Stimulated activated CD4-positive, alpha-beta T cell treated with anti-CD3 and anti-CD28 coated beads, Interleukin-4, amount 100 ng/mL, for 1 hour (primary cell): ENCODE data around the gene HLA-DOA.

Source experiments
- DNase-seq: peaks from one replicate; pipeline ENCODE4 v3.0.0-alpha.2; 2020

The HLA-DOA gene

GRCh38 chr6:33015798-33016197, 6.4 kb upstream of the HLA-DOA start:
- no peak for DNase-seq

GRCh38 chr6:33014841-33015634, 5.6 kb upstream of the HLA-DOA start:
- DNase-seq: no peak

- no peak for DNase-seq
Measured at GRCh38 chr6:33013608-33014007, 4.2 kb upstream of the HLA-DOA start.

DNA sequence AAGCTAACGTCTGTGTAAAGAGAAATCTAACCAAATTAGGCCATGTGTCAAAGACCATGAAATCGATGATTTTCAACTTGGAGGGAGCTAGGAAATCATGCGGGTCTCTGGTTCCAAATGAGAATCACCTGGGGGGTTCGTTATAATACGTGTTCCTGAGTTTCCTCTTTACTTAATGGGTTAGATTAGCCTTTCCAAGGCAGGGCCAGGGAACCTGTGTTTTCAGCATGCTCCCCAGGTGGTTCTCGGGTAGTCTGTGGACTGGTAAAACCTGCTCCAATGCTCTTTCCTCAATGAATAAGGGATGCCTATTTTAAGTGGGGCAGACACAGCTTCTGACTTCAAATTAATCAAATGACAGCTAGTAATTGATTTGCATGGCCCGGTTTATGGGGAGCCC, 965 bp upstream of the HLA-DOA start:
- no peak for DNase-seq

DNA sequence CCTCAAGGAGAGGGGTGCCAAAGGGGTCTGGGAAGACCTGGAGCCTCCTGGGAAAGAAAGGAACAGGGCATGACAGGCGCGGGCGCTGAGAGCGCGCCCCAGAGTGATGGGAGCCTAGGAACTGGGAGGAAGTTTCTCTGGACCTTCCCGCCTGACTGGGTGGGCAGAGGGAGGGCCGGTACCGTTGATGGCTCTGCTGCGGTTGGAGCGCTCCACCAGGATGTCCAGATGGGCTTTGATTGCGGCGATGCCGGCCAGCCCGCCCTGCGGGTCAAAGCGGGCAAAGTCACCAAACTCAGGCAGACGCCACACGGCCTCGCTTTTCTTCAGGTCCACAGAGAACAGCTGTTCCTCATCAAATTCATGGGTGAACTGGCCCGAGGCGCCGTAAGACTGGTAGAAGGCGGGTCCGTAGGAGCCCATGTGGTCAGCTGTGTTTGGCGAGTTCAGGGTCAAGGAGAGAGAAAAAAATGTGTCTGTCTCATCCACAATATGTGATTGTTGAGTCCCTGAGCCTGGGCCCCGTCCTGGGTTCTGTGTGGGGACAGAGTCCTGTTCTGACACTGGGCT, 1.5 kb downstream of the HLA-DOA start:
- DNase-seq: no peak

DNA sequence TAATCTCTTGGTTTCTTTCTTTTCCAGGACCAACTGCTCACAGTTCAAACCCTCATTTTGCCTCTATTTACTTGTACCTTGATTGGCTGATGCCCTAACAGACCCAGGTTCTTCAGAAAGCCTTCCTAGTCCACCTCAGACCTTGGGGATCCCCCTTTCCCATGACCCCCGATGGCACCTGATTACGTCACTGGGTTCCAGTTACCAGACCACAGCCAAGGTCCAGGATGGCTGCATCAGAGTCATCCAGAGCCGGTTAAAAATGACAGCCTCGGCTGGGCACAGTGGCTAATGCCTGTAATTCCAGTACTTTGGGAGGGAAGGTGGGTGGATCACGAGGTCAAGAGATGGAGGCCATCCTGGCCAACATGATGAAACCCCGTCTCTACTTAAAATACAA, 4.5 kb downstream of the HLA-DOA start:
- no peak for DNase-seq

GRCh38 chr6:33001685-33002084, 7.7 kb downstream of the HLA-DOA start:
- no peak for DNase-seq

DNA sequence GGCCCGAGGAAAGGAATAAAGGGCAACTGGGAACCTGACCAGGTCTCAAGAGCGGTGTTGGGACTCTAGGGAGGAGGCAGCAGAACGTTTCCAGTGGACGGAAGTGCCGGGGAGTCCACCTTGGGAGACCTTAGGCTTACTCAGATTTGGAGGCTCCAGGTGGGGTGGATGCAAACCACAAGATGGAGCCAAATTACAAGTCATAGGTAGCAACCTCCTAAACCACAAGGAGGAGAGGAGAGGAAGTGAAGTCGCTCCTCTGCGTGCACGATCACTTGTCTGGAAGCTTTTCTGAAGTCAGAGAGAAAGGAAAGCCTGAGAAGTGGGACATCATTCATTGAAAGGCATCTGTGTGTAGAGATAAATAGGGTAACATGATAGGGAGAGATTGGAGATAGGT, 9.3 kb downstream of the HLA-DOA start:
- DNase-seq: no peak

DNA sequence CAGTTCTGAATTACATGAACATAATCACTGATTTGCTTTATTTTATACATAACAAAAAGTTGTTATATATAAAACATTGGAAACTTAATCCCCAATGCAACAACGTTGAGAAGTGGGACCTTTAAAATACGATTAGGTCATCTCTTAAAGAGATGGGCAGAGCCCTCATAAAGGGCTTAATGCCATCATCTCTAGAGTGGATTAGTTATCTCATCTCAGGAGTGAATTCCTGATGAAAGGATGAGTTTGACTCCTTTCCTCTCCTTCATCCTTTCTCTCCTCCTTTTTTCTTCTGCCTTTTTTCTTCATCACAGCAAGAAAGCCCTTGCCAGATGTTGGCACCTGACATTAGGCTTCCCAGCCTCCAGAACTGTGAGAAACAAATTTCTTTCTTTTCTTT, 13.9 kb downstream of the HLA-DOA start:
- no peak for DNase-seq

DNA sequence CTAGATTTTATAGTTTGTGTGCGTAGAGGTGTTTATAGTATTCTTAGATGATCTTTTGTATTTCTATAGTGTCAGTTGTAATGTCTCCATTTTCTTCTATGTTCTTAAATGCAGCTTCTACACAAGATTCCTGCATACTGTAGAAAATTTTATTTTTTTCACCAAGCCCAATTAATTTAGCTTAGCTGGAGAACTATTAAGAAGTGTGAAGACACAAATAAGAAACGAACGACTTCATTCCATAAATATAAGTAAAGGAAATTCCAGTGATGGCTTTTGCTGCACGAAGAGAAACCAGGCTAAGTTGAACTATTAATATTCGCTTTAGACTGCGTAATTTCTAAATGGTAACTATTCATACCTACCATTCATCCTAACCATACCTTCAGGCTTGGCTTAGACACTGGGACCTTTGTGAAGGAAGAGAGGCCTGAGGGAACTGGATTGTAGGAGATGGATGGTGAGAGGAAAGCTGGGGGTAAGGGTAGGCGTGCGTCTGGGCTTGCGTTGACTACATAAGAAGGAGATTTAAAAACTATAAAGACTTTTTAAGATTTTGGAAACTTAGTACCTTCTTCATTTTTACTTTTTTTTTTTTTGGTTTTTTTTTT, 15.9 kb downstream of the HLA-DOA start:
- DNase-seq: no peak

- no peak for DNase-seq
Measured at GRCh38 chr6:32991972-32992371, 17.4 kb downstream of the HLA-DOA start.

GRCh38 chr6:32989368-32989767, 20.0 kb downstream of the HLA-DOA start:
- no peak for DNase-seq

GRCh38 chr6:32984622-32985389, 24.6 kb downstream of the HLA-DOA start:
- peak; percentile 93 for DNase-seq

DNA sequence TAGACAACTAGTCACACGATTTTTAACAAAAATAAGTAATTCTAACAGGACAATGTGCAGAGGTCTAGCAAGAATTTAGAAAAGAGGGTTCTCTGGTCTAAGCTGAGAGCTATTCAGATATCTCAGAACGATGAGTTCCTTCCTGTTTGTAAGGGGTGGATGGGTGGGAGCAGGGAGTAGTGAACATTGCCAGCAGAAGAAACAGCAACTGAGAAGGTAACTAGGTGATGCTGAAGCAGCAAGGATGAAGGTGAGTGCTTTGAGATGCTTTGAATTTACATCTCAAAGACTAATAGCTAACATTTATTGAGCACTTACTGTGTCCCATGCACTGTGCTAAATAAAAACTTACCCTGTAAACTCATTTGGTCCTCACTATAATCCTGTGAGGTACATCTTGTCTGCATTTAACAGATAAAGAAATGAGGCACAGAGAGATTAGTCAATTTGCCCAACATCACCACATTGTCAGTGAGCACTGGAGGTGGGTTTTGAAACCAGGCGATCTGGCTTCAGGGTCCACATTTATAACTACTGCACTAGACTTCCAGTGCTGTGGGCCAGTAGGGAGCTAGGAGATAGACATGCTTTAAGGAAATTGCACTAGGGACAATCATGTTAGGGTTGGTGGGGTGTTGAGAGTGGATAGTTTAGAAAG, 25.3 kb downstream of the HLA-DOA start:
- DNase-seq: no peak

DNA sequence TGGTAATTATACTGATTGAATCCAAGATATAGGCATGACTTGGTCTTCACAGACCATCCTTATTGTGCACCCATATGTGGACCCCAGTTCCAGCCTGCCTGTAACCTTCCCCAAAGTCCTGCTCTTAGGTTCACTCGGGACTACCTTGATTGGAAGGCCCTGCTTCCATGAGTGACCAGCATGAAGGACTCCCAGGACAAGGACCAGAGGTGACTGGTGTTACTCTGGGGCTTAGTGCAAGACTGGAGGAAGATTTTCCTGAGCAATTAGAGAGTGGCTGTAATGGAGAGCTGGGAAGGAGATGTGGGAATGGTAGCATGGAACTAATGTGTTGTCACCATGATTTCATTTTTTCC, 25.9 kb downstream of the HLA-DOA start:
- DNase-seq: no peak

DNA sequence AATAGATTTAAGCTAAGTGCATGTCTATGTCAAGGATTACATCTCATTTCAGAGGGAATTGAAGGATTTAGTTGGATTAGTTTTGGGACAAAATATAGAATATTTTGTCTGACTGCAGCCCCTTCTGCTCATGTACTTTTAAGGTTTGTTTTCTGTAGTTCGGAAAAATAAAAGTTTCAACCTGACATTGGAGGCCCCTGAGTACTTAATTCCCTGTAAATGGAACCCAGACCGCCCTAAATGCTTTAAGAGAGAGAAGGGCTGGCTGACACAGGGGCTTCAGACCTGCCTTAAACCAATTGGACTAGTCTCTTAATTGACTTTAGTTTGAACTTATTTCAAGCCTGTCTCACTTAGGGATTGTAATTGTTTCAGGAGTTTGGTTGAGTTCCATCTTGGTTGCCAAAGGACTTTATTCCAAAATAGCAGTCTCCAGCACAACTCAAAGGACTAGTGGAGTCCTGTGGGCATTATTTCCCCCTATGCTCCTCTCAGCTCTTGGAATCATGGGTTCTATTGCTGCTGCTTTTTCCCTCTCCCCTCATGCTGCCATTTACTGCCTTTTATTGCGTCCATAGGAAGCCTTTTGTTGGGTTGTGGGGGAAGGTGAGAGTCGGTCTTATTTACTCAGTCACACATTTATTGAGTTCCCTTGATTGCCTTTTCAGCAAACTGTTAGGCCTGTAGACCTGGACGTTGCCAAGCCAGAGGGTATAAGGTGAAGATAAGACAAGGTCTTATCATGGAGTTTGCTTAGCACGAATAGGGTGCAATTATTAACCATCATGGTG, 26.5 kb downstream of the HLA-DOA start:
- no peak for DNase-seq

GRCh38 chr6:32982084-32982701, 27.2 kb downstream of the HLA-DOA start:
- DNase-seq: no peak

DNA sequence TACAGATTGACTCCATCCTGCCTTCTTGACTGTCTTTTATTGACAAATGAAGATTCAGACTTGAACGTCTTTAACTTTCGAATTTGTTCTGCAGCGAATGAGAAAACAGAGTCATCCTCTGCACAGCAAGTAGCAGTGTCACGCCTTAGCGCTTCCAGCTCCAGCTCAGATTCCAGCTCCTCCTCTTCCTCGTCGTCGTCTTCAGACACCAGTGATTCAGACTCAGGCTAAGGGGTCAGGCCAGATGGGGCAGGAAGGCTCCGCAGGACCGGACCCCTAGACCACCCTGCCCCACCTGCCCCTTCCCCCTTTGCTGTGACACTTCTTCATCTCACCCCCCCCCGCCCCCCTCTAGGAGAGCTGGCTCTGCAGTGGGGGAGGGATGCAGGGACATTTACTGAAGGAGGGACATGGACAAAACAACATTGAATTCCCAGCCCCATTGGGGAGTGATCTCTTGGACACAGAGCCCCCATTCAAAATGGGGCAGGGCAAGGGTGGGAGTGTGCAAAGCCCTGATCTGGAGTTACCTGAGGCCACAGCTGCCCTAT, 28.8 kb downstream of the HLA-DOA start:
- no peak for DNase-seq

GRCh38 chr6:32979720-32980487, 29.5 kb downstream of the HLA-DOA start:
- no peak for DNase-seq

- DNase-seq: no peak
Measured at GRCh38 chr6:32977953-32978324, 31.5 kb downstream of the HLA-DOA start.
